OCI-LY7 (cell line): ENCODE data around the gene TSHZ2.

Experiments used
- CTCF ChIP-seq: fragments of 200-600 bp; sonication (generic); conservative IDR thresholded peaks from 2 replicates; pipeline ENCODE4 v1.5.1; 2014; ENCODE audit warnings: mild to moderate bottlenecking, antibody characterized with exemption, low read length, moderate library complexity, mixed read lengths
- EZH2phosphoT487 ChIP-seq: fragments of 200-600 bp; sonication (generic); IDR thresholded peaks from 2 replicates; pipeline ENCODE4 v1.6.1; 2018; ENCODE audit warnings: low read depth, borderline replicate concordance, mild to moderate bottlenecking, mixed run types, antibody characterized with exemption, low read length, moderate library complexity, mixed read lengths

- no peak for TF ChIP-seq CTCF
- TF ChIP-seq EZH2phosphoT487: no peak
Measured at GRCh38 chr20:52978851-52979250, 6.7 kb downstream of the TSHZ2 start.
